HCT116 (cell line): Measurements from ENCODE around the gene LSS. TPM values are rescaled to one million over a fixed set of nuclear protein-coding genes. Genes with fewer than 3 reads are reported as not detected.
"Not testable (repeated sequence)": the region's sequence is repeated elsewhere in the genome, so short reads cannot be mapped to it uniquely, and the experiment has no call there.

Source experiments
- ATAC-seq: fragments of 200-7000 bp; cut with Tn5 transposase; 2 replicates; pipeline ENCODE4 v1.9.1; 2020; ENCODE audit warnings: mild to moderate bottlenecking, moderate library complexity
- BruUV-seq: library from RNA; stranded (reverse); fragments of 400-500 nt; replicated peaks from 2 replicates; lab custom pipeline; 2021; lab: Mats Ljungman, UMichigan
- CTCF ChIA-PET: fragments of 300-600 bp; sonication (Branson Sonifier 250); formaldehyde crosslinking; loops from one replicate; lab custom pipeline; 2021; ENCODE audit warnings: antibody characterized with exemption; lab: Charles Lee
- POLR2A ChIA-PET: fragments of 300-600, 350-600 bp; sonication (Branson Sonifier 250); formaldehyde crosslinking; loops from one replicate; lab custom pipeline; 2021; ENCODE audit warnings: antibody characterized with exemption; lab: Charles Lee
- RAD21 ChIA-PET, 2 experiments: fragments of 300-600 bp; sonication (Branson Sonifier 250); formaldehyde crosslinking; loops; one replicate each; lab custom pipeline; 2023; ENCODE audit warnings: low total read pairs in 2 of 2; ENCODE audit not compliant: uncharacterized antibody in 2 of 2, unreplicated experiment in 2 of 2, low non-redundant PET in 1 of 2; lab: Charles Lee
- DNase-seq: peaks from one replicate; pipeline ENCODE4 v3.0.0-alpha.2; 2010; ENCODE audit warnings: low read depth, low spot score
- H2AFZ ChIP-seq: fragments of 200-600 bp; shearing (Covaris generic), sonication (generic); 2 replicates; pipeline ENCODE4 v1.6.1; 2017; ENCODE audit warnings: low read depth, mixed run types, mixed read lengths, antibody characterized with exemption, low read length; ENCODE audit not compliant: poor library complexity, severe bottlenecking
- H3K27ac ChIP-seq: 2 replicates; pipeline ENCODE4 v1.5.1; 2012; ENCODE audit warnings: low read depth, low read length
- H3K27me3 ChIP-seq: fragments of 200-600 bp; sonication (generic); 2 replicates; pipeline ENCODE4 v1.6.1; 2016; ENCODE audit warnings: mixed run types, low read length, mixed read lengths; ENCODE audit not compliant: insufficient read depth
- H3K36me3 ChIP-seq, 2 experiments: fragments of 200-500 bp in 1 of 2; fragments of 200-600 bp in 1 of 2; sonication (Bioruptor generic) in 1 of 2; sonication (generic) in 1 of 2; 2 replicates each; pipeline versions ENCODE4 v1.5.1 to v1.6.1; 2014 to 2016; ENCODE audit warnings: low read length in 2 of 2, inconsistent platforms in 1 of 2, mixed read lengths in 1 of 2, mixed run types in 1 of 2; ENCODE audit not compliant: insufficient read depth in 2 of 2, control insufficient read depth in 1 of 2
- H3K4me1 ChIP-seq, 2 experiments: fragments of 200-600 bp in 1 of 2; sonication (generic) in 1 of 2; 2 replicates each; pipeline versions ENCODE4 v1.5.1 to v1.6.1; 2012 to 2017; ENCODE audit warnings: low read length in 2 of 2, inconsistent platforms in 1 of 2, mild to moderate bottlenecking in 1 of 2, mixed read lengths in 1 of 2, mixed run types in 1 of 2, moderate library complexity in 1 of 2; ENCODE audit not compliant: insufficient read depth in 2 of 2, control insufficient read depth in 1 of 2
- H3K4me2 ChIP-seq: fragments of 200-600 bp; sonication (generic); 2 replicates; pipeline ENCODE4 v1.6.1; 2017; ENCODE audit warnings: mixed run types, low read length, mixed read lengths
- H3K4me3 ChIP-seq, 2 experiments: fragments of 200-600 bp in 1 of 2; sonication (generic) in 1 of 2; replicated peaks in 1 of 2; 2 replicates each; pipeline ENCODE4 v1.5.1; 2011 to 2016; ENCODE audit warnings: low read length in 2 of 2, control low read depth in 1 of 2, low read depth in 1 of 2, mild to moderate bottlenecking in 1 of 2, mixed read lengths in 1 of 2, mixed run types in 1 of 2
- H3K79me2 ChIP-seq: fragments of 200-600 bp; sonication (generic); 2 replicates; pipeline ENCODE4 v1.6.1; 2017; ENCODE audit warnings: mild to moderate bottlenecking, mixed run types, low read length, moderate library complexity, mixed read lengths; ENCODE audit not compliant: insufficient read depth
- H3K9ac ChIP-seq: fragments of 200-600 bp; sonication (generic); 2 replicates; pipeline ENCODE4 v1.6.1; 2016; ENCODE audit warnings: low read length, mixed read lengths
- H3K9me2 ChIP-seq: fragments of 200-600 bp; sonication (generic), shearing (Covaris generic); 2 replicates; pipeline ENCODE4 v1.6.1; 2017; ENCODE audit warnings: mixed run types, mild to moderate bottlenecking, moderate library complexity; ENCODE audit not compliant: insufficient read depth
- H3K9me3 ChIP-seq, 2 experiments: fragments of 200-500 bp in 1 of 2; fragments of 200-600 bp in 1 of 2; sonication (Bioruptor generic) in 1 of 2; sonication (generic) in 1 of 2; 2 replicates each; pipeline ENCODE4 v1.6.1; 2014 to 2017; ENCODE audit warnings: low read length in 2 of 2, mixed read lengths in 2 of 2, inconsistent platforms in 1 of 2, low read depth in 1 of 2, mild to moderate bottlenecking in 1 of 2, mixed run types in 1 of 2, moderate library complexity in 1 of 2; ENCODE audit not compliant: control insufficient read depth in 1 of 2, insufficient read depth in 1 of 2
- H4K20me1 ChIP-seq: fragments of 200-600 bp; sonication (generic), shearing (Covaris generic); 2 replicates; pipeline ENCODE4 v1.6.1; 2017; ENCODE audit warnings: mixed run types, mild to moderate bottlenecking, moderate library complexity; ENCODE audit not compliant: insufficient read depth
- SP1 ChIP-seq: IDR thresholded peaks from 2 replicates; pipeline ENCODE4 v1.6.1; 2012; ENCODE audit warnings: low read depth
- intact Hi-C: fragments of 100-400 bp; cut with micrococcal nuclease; formaldehyde crosslinking; loops from 2 replicates; pipeline ENCODE4 v1.10.0; 2022
- total RNA-seq: library from RNA; stranded (reverse); gene quantifications from one replicate; pipeline ENCODE4 v1.2.1, GENCODE V29; 2021; ENCODE audit not compliant: unreplicated experiment

Gene LSS
- total RNA-seq, 1 experiment from 2014 or later = 44.7 TPM

- H3K27ac ChIP-seq = no peak overlapping the region
- no TSS peak for BruUV-seq
- H3K9me3 ChIP-seq = no peaks in the 10 kb centered on the region
- no peak overlapping the region for H3K4me2 ChIP-seq
- no peaks in the 10 kb centered on the region for H3K4me1 ChIP-seq
- H3K4me3 ChIP-seq = no peak overlapping the region
- ChIA-PET CTCF (no interaction called here), RAD21 (interaction anchor here in 1 of 2 experiments (0.6 kb wide), 1 partner anchor 55 kb away, joined by 6 read pairs; no protein-coding TSS in a partner anchor), POLR2A (no interaction called here)
- no peaks in the 10 kb centered on the region for H3K9me2 ChIP-seq
- no peaks in the 10 kb centered on the region for H4K20me1 ChIP-seq
- H3K36me3 ChIP-seq = no peaks in the 10 kb centered on the region; a peak in 2 of 4 replicates
- intact Hi-C loops = no loop called here
- ATAC-seq (no peak), DNase-seq (no peak)
- no peak for TF ChIP-seq SP1
- no peak overlapping the region for H2AFZ ChIP-seq
- no peaks in the 10 kb centered on the region for H3K79me2 ChIP-seq
- H3K27me3 ChIP-seq = no peaks in the 10 kb centered on the region
- no peak overlapping the region for H3K9ac ChIP-seq
These were observed 25.9 kb downstream of the LSS start for GRCh38 chr21:46202592-46203202.

GRCh38 chr21:46200877-46201803, 27.4 kb downstream of the LSS start:
- BruUV-seq, H3K27ac ChIP-seq, H2AFZ ChIP-seq, H3K4me2 ChIP-seq, ATAC-seq, H4K20me1 ChIP-seq, RAD21 ChIA-PET, DNase-seq, POLR2A ChIA-PET, H3K4me1 ChIP-seq, H3K4me3 ChIP-seq, intact Hi-C loops, H3K9ac ChIP-seq, CTCF ChIA-PET, H3K36me3 ChIP-seq, H3K79me2 ChIP-seq, H3K9me3 ChIP-seq, H3K27me3 ChIP-seq, H3K9me2 ChIP-seq: not testable (repeated sequence)
